ENCODE measurements around the gene SLC26A9.

SLC26A9 gene

GRCh38 chr1:205986292-205986691, 43.0 kb upstream of the SLC26A9 start:
- TF ChIP-seq, protein P1, sequence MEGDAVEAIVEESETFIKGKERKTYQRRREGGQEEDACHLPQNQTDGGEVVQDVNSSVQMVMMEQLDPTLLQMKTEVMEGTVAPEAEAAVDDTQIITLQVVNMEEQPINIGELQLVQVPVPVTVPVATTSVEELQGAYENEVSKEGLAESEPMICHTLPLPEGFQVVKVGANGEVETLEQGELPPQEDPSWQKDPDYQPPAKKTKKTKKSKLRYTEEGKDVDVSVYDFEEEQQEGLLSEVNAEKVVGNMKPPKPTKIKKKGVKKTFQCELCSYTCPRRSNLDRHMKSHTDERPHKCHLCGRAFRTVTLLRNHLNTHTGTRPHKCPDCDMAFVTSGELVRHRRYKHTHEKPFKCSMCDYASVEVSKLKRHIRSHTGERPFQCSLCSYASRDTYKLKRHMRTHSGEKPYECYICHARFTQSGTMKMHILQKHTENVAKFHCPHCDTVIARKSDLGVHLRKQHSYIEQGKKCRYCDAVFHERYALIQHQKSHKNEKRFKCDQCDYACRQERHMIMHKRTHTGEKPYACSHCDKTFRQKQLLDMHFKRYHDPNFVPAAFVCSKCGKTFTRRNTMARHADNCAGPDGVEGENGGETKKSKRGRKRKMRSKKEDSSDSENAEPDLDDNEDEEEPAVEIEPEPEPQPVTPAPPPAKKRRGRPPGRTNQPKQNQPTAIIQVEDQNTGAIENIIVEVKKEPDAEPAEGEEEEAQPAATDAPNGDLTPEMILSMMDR (IDR thresholded peaks at IDR 0.05; ENCODE audit: extremely low read depth, missing control alignments) = no peak
- no peak for DNase-seq (ENCODE audit: low spot score)

- DNase-seq (ENCODE audit: low spot score) = no peak
- TF ChIP-seq, protein P1 (IDR thresholded peaks at IDR 0.05; ENCODE audit: extremely low read depth, missing control alignments) = no peak
These were observed 42.2 kb upstream of the SLC26A9 start for GRCh38 chr1:205985330-205986005.

DNA sequence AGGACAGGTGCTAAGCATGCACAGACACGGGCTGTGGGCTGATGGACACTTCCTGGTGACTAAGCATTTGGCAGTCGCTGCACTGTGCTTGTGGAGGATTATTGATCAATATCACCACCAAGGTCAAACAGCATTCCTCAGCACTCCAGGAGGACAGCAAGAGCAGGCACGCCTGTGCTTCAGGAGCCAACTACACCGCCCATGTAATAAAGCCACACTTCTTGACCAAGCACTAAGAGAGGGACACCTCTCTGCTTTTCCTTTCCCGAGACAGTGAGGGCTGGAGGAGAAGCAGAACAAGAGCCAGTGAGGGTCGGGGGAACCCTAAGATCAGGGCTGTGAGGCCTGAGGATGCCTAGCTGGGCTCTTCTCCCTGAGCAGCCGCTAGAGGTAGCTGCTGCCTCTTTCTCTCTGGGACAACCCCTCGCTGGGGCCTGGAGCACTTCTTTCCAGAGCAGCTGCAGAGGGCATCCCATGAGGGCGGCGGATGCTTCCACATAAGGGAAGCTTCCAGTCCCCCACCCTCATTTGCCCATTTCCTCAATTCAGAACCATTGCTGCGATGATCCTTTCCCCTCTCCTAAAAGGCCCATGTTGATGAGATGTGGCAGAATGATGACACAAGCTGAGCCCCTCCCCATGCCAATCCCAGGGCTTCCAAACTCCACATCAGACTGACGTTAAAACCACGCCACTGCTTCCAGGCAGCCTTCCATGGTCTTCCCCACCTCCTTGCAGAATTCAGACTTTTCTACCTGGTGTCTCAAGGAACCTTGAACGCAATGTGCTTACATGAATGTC, 40.9 kb upstream of the SLC26A9 start:
- TF ChIP-seq, protein P1 (IDR thresholded peaks at IDR 0.05; ENCODE audit: extremely low read depth, missing control alignments) = peak; percentile 69
- DNase-seq (ENCODE audit: low spot score) = peak; percentile 74

DNA sequence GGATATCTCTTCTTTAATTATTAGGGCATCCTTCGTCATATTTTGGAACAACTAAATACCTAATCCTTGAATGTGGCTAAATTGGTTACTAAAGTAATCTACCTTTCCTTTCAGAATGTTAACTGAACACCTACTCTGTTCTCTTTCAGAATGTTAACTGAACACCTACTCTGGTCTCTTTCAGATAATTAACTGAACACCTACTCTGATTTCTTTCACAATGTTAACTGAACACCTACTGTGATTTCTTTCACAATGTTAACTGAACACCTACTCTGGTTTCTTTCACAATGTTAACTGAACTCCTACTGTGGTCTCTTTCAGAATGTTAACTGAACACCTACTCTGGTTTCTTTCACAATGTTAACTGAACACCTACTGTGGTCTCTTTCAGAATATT, 38.0 kb upstream of the SLC26A9 start:
- DNase-seq (ENCODE audit: low spot score) = no peak
- TF ChIP-seq, protein P1 (IDR thresholded peaks at IDR 0.05; ENCODE audit: extremely low read depth, missing control alignments) = no peak

GRCh38 chr1:205980237-205980870, 37.1 kb upstream of the SLC26A9 start:
- TF ChIP-seq, protein P1 (IDR thresholded peaks at IDR 0.05; ENCODE audit: extremely low read depth, missing control alignments) = no peak
- DNase-seq (ENCODE audit: low spot score) = no peak

DNA sequence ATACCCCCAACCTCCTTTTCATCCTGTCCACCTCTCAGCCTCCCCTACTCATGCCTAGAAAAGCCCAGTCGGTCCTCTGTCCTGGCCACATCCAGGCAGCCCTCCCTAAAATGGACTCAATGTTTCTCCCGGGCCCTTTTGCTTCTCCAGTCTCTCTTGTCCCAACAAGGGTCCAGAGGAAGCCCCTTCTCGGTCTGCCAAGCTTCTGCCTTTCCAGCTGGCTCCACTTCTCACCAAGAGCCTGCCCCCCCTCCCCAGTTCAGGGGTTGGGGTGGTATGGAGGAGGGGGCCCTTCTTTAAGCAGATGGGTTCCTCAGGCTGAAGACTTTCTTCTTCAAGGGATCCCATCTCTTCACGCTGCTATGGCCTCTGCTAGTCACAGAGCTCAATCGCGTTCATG, 36.0 kb upstream of the SLC26A9 start:
- no peak for DNase-seq (ENCODE audit: low spot score)
- TF ChIP-seq, protein P1 (IDR thresholded peaks at IDR 0.05; ENCODE audit: extremely low read depth, missing control alignments) = no peak

DNA sequence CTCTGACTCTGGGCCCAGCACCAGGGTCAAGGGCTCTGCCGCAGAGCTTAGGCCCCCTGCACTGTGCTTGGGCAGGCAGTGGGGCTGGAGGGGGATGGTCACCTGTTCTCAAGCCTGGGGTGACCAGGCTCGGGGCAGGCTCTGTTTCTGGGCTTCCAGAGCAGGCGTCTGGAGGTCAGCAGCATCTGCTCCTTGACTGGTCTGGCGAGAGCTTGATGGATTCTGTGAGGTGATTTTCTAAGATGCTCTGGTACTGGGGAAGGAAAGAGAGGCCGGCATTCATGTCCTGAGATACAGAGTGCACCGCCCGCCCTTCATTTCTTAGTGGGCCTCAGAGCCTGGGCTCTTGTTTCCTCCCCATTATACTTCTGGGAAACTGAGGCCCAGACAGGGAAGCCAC, 35.4 kb upstream of the SLC26A9 start:
- TF ChIP-seq, protein P1 (IDR thresholded peaks at IDR 0.05; ENCODE audit: extremely low read depth, missing control alignments) = no peak
- no peak for DNase-seq (ENCODE audit: low spot score)
